Right renal pelvis (tissue), 4 donors: ENCODE measurements around the gene MLLT3. TPM values are rescaled to one million over a fixed set of nuclear protein-coding genes. Genes with fewer than 3 reads are reported as not detected.

Experiments
- polyA plus RNA-seq, 4 donors: library from polyadenylated mRNA; unstranded; fragments of 120-200 nt; gene quantifications; one replicate each; pipeline ENCODE4 v1.2.1, GENCODE V29; 2013; ENCODE audit not compliant: insufficient read length in 4 of 4

The MLLT3 gene
- polyA plus RNA-seq, 4 donors: 29.0 to 36.0 (median 33.3) TPM

Other genes starting within 250 kb of the MLLT3 start
- gene FOCAD, start 61.8 kb upstream of the MLLT3 start, polyA plus RNA-seq: 10 to 100 TPM; 23.8 to 38.4 (median 32.2) TPM